Left renal pelvis (tissue), 4 donors: ENCODE data around the gene RAB8A. TPM values are rescaled to one million over a fixed set of nuclear protein-coding genes. Genes with fewer than 3 reads are reported as not detected.
"Not testable (repeated sequence)": the region's sequence is repeated elsewhere in the genome, so short reads cannot be mapped to it uniquely, and the experiment has no call there.

Experiments
- DNase-seq, 4 donors: peaks; one replicate each; pipeline ENCODE4 v3.0.0-alpha.2; 2013; ENCODE audit warnings: low read depth in 4 of 4, low spot score in 3 of 4
- polyA plus RNA-seq, 4 donors: library from polyadenylated mRNA; unstranded; fragments of 120-200 nt; gene quantifications; one replicate each; pipeline ENCODE4 v1.2.1, GENCODE V29; 2013; ENCODE audit not compliant: insufficient read length in 4 of 4

Gene RAB8A
- polyA plus RNA-seq, 4 donors: 65.8 to 97.4 (median 83.9) TPM

DNA sequence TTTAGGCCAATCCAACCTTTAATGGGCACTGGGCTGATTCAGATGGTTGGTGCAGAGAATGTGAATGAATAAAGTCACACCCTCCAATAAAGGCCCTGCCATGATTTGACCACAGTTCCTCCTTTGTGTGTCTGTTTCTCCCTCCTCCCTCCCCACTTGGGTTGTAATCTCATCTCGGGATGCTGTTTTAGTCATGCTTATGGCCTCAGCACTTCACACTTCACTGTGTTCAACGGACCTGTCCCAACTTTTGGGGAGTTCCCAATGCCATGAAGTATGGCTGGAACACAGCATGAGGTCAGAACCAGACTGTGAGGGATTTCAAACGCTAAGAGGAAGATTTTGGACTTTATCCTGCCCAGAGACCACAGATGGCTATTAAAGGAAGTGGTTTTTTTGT is 5.6 kb upstream of the RAB8A start:
- DNase-seq: no peak

DNA sequence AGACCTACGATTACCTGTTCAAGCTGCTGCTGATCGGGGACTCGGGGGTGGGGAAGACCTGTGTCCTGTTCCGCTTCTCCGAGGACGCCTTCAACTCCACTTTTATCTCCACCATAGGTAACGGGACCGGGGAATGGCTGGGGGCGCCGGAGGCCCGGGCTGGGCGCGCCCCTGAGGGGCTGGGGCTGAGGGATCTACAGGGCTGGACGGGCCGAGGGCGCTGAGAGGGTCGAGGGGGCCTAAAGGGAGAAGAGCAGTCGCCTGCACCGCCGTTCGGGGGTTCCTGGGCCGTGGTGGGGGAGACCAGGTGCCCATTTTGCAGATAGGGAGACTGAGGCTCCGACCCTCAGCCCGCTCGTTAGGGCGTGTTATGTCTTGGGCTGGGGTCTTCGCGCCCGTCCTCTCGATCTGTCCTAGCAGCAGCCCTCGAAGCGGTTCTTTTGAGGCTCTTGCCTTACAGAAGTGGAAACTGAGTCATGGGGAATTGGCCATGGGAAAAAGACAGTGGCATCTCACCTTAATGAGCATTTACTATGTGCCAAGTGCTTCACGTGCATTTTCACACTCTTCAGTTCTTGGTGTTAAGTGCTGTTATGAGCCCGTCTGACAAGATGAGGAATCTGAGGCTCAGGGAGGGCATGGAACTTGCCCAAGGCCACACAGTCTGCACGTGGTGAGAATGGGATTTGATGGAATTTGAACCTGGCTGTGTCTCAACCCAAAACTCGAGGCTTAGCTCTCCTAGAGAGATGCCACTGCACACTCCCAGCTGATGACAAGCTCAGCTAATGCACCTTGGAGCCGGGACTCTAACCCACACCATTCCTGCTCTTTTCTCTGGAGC is 442 bp downstream of the RAB8A start:
- no peak for DNase-seq

DNA sequence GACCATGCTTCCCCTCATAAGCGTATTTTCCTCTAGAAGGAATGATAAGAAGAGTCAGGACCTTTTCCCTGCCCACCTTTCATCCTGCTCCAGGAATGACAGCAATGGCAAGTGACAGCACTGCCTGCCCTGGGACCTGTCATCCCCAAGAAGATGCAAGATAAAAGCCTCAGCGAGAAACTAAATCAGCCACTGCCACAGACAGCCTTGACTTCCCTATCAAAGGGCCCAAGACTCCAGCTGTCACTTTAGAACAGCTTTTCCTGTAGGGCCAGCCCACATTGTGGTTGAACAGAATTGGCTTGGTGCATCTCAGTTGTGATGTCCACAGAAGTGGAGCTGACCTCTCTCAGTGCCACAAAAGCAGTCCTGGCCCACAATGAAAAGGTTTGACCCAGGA is 1.1 kb downstream of the RAB8A start:
- no peak for DNase-seq

DNA sequence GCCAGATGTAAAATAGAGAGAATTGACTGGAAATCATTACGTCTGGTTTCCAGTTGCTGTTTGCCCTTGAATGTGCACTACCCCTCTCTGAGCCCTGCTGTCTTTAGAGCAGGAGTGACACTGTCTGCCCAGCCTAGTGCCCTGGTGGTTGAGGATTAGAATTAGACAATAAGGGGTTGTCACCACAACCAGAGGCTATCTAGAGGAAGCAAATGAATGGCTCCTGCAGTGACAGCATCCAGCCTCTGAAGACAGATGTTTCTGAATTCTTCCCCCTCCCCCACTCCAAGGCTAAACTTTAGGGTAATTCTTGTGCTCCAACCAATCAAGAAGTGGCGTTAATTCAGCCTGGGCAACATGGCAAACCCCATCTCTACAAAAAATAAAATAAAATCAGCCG is 2.0 kb downstream of the RAB8A start:
- DNase-seq: no peak

DNA sequence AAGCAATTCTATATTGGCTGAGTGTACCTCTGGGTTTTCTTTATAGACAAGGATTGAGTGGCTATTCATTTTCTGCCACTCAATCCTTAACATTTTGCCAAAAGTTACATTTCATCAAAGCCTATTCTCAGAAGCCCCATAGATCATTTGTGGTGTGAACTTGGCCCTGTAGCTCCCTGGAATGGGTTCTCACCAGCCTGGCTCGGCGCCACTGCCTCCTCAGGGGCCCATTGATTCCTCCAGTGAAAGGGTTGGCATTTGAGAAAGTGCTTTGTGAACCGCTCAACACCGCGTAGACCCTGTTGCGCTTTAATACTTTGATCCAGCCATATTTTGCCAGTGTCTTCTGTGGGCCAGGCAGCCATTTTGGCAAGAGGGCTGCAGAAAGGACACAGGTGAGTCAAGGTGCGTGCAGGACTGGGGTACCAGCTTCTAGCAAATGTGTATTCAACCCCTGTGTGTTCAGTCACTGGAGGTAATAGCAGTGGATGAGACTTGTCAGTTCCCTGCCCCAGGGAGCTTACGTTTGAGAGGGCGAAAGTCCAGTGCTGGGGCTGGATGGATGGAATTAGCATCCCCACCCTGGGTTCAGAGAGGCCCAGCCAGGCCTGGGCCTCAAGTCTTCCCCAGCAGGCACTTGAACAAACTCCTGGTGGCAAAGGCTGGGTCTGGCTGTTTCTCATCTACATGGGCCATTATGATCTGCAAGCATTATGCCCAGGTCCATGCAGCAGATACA is 3.8 kb downstream of the RAB8A start:
- DNase-seq: no peak

DNA sequence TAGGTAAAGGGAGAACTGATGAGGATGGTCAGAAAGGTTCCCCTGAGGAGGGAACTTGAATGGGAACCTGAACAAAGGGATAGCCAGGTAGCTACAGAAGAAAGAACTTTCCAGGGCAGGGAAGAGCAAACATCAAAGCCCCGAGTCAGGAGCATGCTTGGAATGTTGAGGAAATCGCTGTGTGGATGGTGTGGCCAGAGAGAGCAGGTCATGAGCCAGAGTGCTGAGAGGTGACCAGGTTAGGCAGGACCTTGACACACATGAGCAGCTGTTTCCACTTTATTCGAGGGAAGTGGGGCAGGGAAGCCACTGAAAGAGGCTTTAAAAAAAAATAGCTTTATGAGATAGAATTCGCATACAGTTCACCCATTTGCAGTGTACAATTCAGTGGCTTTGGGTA is 4.4 kb downstream of the RAB8A start:
- no peak for DNase-seq

DNA sequence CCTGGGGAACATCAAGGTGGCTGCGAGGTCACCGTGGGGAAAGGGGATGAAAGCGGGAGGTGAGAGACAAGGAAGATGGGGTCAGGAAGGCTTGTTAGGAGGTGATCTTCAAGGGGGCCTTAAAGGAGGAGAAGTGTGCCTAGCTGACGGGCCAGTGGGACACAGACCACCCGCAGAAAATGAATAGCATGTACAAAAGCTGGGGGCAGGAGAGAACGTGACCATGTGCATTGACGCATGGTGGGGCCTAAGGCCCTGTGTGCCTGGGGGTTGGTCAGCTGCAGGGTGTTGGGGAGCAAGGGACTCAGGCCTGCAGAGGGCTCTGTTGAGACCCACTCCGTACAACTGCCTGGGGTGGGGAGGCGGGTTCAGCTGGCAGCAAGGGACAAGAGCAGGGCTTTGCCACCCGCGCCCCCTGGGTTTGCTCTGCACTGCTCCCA is 5.9 kb downstream of the RAB8A start:
- DNase-seq: no peak

DNA sequence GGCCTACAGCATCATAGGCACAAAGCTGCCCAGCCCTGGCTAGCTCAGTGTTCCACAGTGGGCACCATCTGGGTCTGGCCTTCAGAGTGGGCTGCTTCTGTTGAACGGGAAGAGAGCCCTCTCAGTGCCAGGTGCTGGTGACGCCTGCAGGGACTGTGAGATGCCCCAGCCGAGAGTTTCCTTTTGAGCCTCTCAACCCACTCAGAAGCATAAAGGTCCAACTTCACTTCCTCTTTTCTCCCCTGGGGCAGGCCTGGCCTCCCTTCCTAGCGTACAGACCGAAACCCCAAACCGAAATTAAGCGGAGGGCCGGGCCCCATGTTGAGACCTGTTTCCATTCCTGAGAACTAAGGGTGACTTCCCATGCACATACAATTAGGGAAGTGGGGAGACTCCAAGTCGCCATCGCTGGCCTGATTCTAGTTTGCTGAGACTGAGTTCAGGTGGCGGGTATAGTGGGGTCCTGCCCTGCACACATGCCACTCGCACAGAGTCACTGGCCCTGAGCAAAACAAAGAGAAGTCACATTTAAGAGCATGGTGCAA is 6.9 kb downstream of the RAB8A start:
- no peak for DNase-seq

DNA sequence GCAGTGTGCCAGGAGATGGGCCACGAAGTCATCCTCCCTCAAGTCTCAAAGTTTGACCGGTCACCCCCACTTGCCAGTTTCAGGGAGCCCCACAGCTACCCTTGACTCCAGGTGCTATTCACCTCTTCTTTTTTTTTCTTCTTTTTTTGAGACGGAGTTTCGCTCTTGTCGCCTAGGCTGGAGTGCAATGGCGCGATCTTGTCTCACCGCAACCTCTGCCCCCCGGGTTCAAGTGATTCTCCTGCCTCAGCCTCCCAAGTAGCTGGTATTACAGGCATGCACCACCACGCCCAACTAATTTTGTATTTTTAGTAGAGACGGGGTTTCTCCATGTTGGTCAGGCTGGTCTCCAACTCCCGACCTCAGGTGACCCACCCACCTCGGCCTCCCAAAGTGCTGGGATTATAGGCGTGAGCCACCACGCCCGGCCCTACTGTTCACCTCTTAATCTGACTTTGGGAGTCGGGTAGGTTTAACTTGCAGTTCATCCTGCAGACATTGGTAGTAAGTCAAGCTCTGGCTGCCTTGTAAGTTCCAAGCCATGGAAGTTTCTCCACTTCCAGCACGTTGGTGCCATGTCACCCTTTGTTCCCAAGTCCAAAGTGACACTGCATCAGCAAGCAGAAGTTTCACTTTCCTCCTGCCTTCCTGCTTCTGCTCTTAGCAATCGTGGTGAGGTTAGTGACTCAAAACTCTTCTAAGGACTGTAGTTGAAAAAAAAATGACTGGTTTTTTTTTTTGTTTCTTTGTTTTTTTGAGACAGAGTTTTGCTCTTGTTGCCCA is 7.6 kb downstream of the RAB8A start:
- DNase-seq: not testable (repeated sequence)

DNA sequence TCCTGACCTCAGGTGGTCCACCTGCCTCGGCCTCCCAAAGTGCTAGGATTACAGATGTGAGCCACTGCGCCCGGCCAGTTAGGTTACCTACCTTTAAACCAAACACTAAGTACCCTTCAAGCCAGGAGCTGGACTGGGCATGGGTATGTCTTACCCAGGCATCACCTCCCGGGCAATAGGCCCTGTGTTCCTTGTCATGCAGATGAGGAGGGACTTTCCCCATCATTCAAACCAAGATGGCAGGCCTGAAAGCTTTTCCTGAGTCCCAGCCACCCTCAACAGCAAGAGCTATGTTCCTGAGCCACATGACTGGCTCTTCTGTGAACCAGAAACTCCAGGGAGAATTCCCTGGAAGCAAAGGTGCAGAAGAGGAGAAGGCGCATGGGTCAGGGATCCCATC is 9.5 kb downstream of the RAB8A start:
- no peak for DNase-seq

DNA sequence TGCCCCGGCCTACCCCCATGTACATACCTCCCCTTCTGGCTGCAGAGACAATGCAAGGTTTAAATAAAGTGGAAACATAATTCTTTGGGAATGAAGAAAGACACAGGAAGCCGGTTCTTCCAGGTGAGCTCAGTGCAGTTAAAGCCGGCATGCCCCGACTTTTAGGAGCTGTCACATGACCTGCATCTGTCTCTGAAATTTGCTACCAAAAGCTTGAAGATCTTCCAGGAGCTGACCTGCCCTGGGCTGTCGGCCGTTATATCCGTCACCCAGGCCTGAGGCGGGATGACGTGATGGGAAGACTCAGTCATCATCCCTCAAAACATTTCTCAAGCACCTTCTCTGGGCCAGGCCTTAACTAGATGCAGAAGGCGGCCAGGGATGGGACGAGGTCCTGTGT is 10.3 kb downstream of the RAB8A start:
- DNase-seq: no peak

DNA sequence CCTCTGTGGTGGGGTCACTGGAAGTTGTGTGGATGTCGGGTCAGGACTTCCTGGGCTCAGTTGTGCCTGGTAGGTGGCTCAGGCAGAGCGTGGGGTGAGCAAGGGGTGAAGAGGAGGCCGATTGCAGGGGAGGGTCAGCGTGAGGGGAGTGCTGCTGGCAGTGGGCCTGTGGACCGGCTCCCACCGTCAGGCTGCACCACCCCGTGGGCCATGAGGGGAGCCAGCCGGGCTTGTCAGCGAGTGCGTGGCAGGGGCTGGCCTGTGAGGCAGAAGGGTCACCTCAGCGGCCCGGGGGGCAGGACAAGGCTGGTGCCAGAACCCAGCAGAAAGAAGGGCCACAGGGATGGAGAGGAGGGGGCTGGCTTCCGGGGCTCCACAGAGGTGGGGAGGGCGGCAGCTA is 13.3 kb downstream of the RAB8A start:
- no peak for DNase-seq

DNA sequence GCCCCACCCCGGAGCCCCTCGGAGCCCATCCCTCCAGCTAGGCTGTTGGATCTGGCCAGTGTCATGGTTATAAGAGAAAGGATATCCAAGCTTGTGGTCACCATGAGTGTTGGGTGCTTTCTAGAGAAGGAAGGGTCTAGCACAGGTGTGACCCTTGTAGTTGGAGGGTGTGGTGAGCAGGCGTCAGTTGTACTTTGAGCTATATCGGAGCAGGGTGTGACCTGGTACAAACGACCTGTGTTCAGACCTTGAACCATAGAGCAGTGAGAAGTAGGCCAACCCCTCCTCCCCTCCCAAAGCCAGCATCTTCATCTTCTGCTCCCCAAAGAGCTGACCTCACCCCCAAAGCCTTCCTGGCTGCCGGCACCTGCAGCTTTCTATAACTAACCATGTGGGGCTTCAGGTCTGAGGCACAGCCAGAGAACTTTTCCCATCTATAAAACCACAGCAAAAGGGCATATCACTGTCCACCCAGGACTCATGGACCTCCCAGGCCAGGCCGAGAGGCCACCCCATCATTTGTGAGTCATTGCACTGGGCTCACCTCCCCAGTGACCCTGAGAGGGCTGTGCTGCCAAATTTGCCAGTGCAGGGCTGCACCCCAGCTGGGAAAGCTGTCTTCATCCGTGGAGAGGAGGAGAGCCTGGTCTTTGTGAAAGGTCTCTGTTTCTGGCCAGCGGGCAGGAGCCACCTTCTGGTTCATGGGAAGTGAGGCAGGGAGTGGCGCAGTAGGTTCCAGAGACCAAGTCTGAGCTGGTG is 14.2 kb downstream of the RAB8A start:
- DNase-seq: no peak

DNA sequence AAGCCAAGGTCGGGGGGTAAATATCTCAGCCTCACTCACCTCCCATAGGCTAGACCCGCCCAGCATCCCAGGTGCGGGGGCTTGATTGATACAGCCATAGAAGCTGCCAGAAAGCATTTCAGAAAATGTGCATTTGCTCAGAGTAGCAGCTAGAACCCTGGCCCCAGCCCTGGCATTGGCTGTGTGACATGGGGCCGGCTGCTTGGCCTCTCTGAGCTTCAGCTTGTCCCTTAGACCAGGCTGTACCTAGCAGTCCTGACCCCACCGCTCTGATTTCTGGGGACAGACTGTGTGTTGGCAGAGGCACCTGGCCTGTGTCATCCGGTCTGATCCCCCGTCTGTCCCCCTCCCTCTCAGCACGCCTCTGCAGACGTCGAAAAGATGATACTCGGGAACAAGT is 15.4 kb downstream of the RAB8A start:
- DNase-seq: no peak

DNA sequence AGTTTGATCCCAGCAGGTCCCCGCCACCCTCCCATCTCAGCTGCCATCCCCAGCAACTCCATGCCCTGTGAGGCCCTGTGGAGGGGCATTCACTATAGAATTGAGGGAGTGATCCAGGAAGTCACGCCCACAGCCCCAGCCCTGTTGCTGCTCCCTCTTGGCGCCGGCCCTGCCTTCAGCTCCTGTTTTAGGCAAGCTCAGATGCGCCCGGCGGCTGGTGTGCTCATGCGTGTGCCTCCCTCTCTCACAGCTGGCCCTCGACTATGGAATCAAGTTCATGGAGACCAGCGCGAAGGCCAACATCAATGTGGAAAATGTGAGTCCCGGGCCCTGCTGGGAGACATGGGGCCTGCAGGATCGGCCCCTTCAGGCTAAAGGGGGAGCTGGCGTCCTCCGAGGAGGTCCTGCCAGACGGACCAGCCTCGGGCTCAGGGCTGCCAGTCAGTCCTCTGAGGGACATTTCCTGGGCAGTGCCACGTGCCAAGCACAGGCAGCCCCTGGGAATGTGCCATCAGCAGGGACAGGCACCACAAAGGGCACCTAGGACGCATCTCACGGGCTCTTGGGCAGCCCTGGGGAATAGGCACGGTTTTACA is 16.2 kb downstream of the RAB8A start:
- no peak for DNase-seq

DNA sequence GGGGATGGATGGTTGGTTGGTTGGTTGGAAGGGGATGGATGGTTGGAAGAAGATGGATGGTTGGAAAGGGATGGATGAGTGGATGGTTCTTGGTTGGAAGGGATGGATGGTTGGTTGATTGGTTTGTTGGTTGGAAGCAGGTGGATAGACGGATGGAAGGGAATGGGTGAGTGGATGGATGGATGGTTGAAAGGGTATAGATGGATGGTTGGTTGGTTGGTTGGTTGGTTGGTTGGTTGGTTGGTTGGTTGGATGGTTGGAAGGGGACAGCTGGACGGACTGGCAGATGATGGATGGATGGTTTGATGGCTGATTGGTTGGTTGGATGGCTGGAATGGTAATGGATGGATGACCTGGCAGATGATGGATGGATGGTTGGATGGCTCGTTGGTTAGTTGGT is 20.0 kb downstream of the RAB8A start:
- DNase-seq: no peak

DNA sequence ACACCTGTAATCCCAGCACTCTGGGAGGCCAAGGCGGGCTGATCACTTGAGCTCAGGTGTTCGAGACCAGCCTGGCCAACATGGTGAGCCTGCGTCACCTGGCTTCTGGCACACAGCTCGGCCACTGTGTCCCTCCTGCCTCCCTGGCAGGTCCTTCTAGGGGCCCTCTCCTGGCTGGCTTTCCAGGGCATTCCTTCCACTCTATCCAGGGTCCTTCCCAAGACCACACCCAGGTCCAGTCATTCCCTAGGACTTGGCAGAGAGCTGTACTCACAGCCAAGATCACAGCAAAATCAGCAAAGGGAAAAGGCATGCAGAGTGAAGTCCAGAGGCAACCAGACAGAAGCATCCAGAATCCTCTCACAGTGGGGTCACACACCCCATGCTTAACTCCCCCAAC is 22.1 kb downstream of the RAB8A start:
- no peak for DNase-seq

DNA sequence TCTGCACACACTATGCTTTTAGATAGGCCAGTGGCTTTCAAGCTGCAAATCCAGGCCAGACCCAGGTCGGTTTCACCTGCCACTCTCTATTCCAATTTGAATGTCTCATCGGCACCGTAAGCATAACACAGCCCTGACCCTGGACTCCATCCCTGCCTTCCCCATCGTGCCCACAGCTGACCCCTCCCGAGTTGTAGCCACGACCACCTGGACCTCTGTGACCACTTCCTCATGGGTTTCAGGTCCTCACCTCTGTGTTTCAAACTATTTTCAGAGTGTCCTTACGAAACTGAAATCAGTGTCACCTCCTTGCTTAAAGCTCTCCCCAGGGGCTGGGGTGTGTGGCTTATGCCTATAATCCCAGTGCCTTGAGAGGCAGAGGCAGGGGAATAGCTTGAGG is 22.8 kb downstream of the RAB8A start:
- DNase-seq: no peak

DNA sequence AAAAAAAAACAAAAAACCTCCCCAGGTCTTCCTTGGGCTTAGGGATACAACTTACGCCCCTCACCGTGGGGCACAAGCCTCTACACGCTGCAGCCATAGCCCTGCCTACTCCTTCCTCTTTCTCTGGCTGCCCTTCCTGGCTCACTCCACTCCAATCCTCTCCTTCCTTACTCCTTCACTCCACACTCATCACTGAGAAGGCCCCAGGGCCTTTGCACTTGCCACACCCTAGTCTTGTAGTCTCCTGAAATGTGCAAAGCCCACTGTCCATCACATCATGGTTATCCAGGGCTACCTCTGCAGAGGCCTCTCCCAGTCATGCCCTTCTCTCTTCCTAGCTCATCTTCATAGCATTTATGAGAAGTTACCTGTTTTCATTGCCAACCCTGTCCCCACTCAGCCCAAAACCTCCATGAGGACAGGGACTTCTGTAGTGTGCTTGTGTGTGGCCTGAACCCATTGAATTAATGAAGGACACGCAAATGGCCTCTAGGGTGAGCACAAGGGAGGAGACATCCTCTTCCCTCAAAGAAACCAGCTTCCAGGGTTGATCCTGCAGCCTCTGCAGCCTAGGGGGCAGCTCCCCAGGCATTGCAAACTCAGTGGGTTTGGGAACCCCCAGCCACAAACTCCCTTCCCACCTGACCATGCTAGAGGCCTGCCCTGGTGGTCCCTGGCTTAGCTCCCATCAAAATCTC is 23.9 kb downstream of the RAB8A start:
- no peak for DNase-seq
